Caco-2 (cell line): ENCODE results near the gene LTBP1. TPM values are rescaled to one million over a fixed set of nuclear protein-coding genes. Genes with fewer than 3 reads are reported as not detected.

Experiments used
- Bru-seq: library from RNA; stranded (reverse); fragments of 400-500 nt; gene quantifications from one replicate; lab custom pipeline; 2021; lab: Mats Ljungman, UMichigan
- BruChase-seq, 2 experiments: library from RNA; stranded (reverse); fragments of 400-500 nt; gene quantifications; one replicate each; lab custom pipeline; 2021; lab: Mats Ljungman, UMichigan
- BruUV-seq: library from RNA; stranded (reverse); fragments of 400-500 nt; replicated peaks from 2 replicates; lab custom pipeline; 2021; lab: Mats Ljungman, UMichigan
- CTCF ChIA-PET: fragments of 300-600 bp; sonication (Branson Sonifier 250); formaldehyde crosslinking; loops from one replicate; lab custom pipeline; 2022; ENCODE audit warnings: antibody characterized with exemption; lab: Charles Lee
- POLR2A ChIA-PET: fragments of 300-600 bp; sonication (Branson Sonifier 250); formaldehyde crosslinking; loops from one replicate; lab custom pipeline; 2022; ENCODE audit warnings: antibody characterized with exemption; lab: Charles Lee
- DNase-seq, 2 experiments: peaks; one replicate each; pipeline versions ENCODE4 v3.0.0 to v3.0.0-alpha.2; 2020 to 2022
- H3K27me3 ChIP-seq: replicated peaks from 2 replicates; pipeline ENCODE4 v1.6.0; 2011; ENCODE audit warnings: low read length; ENCODE audit not compliant: control insufficient read depth, insufficient read depth
- H3K36me3 ChIP-seq: 2 replicates; pipeline ENCODE4 v1.5.1; 2011; ENCODE audit warnings: low read length; ENCODE audit not compliant: control insufficient read depth, insufficient read depth
- H3K4me1 ChIP-seq: fragments of 250-450 bp; sonication (Bioruptor Pico); 2 replicates; pipeline ENCODE4 v1.5.1; 2020; ENCODE audit warnings: mild to moderate bottlenecking
- H3K4me3 ChIP-seq: 2 replicates; pipeline ENCODE4 v1.5.1; 2011; ENCODE audit warnings: low read depth, mild to moderate bottlenecking, control low read depth, low read length
- H3K9me3 ChIP-seq: fragments of 250-450 bp; sonication (Bioruptor Pico); 2 replicates; pipeline ENCODE4 v1.5.1; 2020; ENCODE audit warnings: mild to moderate bottlenecking, moderate library complexity
- H3K27ac Mint-ChIP-seq: one replicate; pipeline ENCODE4 v1.8.0; 2022; ENCODE audit warnings: mixed read lengths; ENCODE audit not compliant: unreplicated experiment
- H3K27me3 Mint-ChIP-seq: one replicate; pipeline ENCODE4 v1.8.0; 2022; ENCODE audit warnings: mixed read lengths; ENCODE audit not compliant: insufficient read depth, unreplicated experiment
- H3K36me3 Mint-ChIP-seq: one replicate; pipeline ENCODE4 v1.8.0; 2022; ENCODE audit warnings: mild to moderate bottlenecking, mixed read lengths; ENCODE audit not compliant: insufficient read depth, unreplicated experiment
- H3K4me1 Mint-ChIP-seq: one replicate; pipeline ENCODE4 v1.8.0; 2022; ENCODE audit warnings: low read depth, mixed read lengths; ENCODE audit not compliant: unreplicated experiment
- H3K4me3 Mint-ChIP-seq: one replicate; pipeline ENCODE4 v1.8.0; 2022; ENCODE audit warnings: mild to moderate bottlenecking, moderate library complexity, mixed read lengths; ENCODE audit not compliant: unreplicated experiment
- H3K9me3 Mint-ChIP-seq: one replicate; pipeline ENCODE4 v1.8.0; 2022; ENCODE audit warnings: mixed read lengths; ENCODE audit not compliant: unreplicated experiment
- intact Hi-C: fragments of 100-400 bp; cut with micrococcal nuclease; formaldehyde crosslinking; loops from one replicate; pipeline ENCODE4 v1.10.0; 2022; ENCODE audit not compliant: unreplicated experiment
- long read RNA-seq: library from polyadenylated mRNA; stranded (forward); transcript quantifications from one replicate; pipeline ENCODE4 v2.0.0, GENCODE V29; 2022
- total RNA-seq: library from RNA; stranded (reverse); gene quantifications from 2 replicates; pipeline ENCODE4 v1.2.3, GENCODE V29; 2022
- TF ChIP-seq, protein P1 (sequence below), 2 experiments: fragments of 200-600 bp in 1 of 2; IDR thresholded peaks; 1 replicate in 1 of 2; 2 replicates in 1 of 2; pipeline versions ENCODE4 v1.5.1 to v1.8.0; 2011 to 2022; ENCODE audit warnings: antibody characterized with exemption in 1 of 2, control low read depth in 1 of 2, inconsistent platforms in 1 of 2, low read depth in 1 of 2, low read length in 1 of 2, mild to moderate bottlenecking in 1 of 2, moderate library complexity in 1 of 2; ENCODE audit not compliant: insufficient read depth in 1 of 2, severe bottlenecking in 1 of 2, unreplicated experiment in 1 of 2

Gene LTBP1
- total RNA-seq: 64.2 and 64.9 TPM in 2 replicates
- Bru-seq, nascent RNA: percentile 69 among the genes with signal in this experiment
- percentile 63 among the genes with signal in this experiment for BruChase-seq, experiment 1, labeled RNA remaining after a 2-hour chase
- percentile 65 among the genes with signal in this experiment for BruChase-seq, experiment 2, labeled RNA remaining after a 6-hour chase
- long read RNA-seq, full-length matches to known transcripts: 1 of 27 reads
- long read RNA-seq, partial matches to known transcripts: 11 of 27 reads
- long read RNA-seq, other reads (novel, unspliced or antisense): 15 of 27 reads

DNA sequence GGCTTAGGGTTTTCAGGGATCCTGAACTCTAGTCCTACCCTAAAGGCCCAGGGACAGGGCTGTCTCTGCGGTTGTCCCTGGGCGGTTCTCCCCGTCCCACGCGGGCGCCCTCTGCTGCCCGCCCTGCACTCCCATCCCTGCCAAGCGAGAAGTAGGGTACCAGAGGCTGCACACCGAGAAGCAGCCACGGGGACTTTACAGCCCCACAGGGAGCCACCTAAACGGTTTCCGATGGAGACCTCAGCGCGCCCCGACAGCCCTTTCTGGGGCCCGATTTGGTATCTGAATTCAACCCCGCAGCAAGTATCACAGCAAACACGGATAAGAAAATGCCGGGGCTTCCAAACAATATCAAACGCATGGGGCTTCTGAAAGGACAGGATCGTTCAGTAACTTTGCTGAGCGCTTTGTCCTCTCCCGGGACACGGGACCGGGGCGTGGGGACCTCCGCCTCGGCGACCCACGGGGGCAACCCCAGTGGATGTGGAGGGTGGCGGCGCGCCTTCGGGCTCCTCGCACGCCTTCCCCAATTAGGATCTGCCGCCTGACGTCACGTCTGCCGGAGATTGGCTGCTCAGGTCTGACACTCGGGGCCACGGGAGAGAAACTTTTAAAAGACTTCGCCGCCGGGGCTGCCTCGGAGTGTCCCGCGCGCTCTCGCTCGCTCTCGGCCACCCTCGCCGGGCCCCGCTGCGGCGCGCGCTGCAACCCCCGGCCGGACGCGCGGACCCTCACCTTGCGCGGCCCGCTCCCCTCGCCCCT lies at the start of gene LTBP1:
LTBP1 (plus strand) TSS at position 640 of the 762 bp plus-strand sequence. CDS start 372 bp downstream, outside the sequence.
- H3K9me3 Mint-ChIP-seq: no peaks in the 10 kb centered on the region
- peak within 1 kb of the TSS; percentile 69 for H3K27ac Mint-ChIP-seq
- BruUV-seq: no TSS peak
- H3K4me1 Mint-ChIP-seq: peaks cover 7% of the 10 kb centered on the region
- Histone ChIP-seq H3K4me1 (peaks cover 8% of the 10 kb centered on the region; the same call in 1 of the 2 replicates), H3K36me3 (no peaks in the 10 kb centered on the region), H3K27me3 (no peaks in the 10 kb centered on the region), H3K9me3 (no peaks in the 10 kb centered on the region), H3K4me3 (peak within 1 kb of the TSS; percentile 71)
- peaks cover 8% of the 10 kb centered on the region for H3K36me3 Mint-ChIP-seq
- no peaks in the 10 kb centered on the region for H3K27me3 Mint-ChIP-seq
- TF ChIP-seq, protein P1, sequence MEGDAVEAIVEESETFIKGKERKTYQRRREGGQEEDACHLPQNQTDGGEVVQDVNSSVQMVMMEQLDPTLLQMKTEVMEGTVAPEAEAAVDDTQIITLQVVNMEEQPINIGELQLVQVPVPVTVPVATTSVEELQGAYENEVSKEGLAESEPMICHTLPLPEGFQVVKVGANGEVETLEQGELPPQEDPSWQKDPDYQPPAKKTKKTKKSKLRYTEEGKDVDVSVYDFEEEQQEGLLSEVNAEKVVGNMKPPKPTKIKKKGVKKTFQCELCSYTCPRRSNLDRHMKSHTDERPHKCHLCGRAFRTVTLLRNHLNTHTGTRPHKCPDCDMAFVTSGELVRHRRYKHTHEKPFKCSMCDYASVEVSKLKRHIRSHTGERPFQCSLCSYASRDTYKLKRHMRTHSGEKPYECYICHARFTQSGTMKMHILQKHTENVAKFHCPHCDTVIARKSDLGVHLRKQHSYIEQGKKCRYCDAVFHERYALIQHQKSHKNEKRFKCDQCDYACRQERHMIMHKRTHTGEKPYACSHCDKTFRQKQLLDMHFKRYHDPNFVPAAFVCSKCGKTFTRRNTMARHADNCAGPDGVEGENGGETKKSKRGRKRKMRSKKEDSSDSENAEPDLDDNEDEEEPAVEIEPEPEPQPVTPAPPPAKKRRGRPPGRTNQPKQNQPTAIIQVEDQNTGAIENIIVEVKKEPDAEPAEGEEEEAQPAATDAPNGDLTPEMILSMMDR (IDR thresholded peaks at IDR 0.05; ENCODE audit: insufficient read depth in 1 of 2, low read depth in 1 of 2, low read length in 1 of 2, severe bottlenecking in 1 of 2, unreplicated experiment in 1 of 2): peak; percentile 83 to 94
- H3K4me3 Mint-ChIP-seq: peak within 1 kb of the TSS; percentile 79
- ChIA-PET CTCF (interaction anchor here (0.6 kb wide), 1 partner anchor 1210 kb away, joined by 4 read pairs; no protein-coding TSS in a partner anchor), POLR2A (interaction anchor here (0.7 kb wide), 1 partner anchor 69 kb away, joined by 5 read pairs; no protein-coding TSS in a partner anchor)
- peak; percentile 79 to 84 for DNase-seq
- intact Hi-C loops: loop anchor here (1.0 to 10.0 kb wide), 9 partner anchors 68 to 426 kb away; partner anchors contain the start of gene TTC27

DNA sequence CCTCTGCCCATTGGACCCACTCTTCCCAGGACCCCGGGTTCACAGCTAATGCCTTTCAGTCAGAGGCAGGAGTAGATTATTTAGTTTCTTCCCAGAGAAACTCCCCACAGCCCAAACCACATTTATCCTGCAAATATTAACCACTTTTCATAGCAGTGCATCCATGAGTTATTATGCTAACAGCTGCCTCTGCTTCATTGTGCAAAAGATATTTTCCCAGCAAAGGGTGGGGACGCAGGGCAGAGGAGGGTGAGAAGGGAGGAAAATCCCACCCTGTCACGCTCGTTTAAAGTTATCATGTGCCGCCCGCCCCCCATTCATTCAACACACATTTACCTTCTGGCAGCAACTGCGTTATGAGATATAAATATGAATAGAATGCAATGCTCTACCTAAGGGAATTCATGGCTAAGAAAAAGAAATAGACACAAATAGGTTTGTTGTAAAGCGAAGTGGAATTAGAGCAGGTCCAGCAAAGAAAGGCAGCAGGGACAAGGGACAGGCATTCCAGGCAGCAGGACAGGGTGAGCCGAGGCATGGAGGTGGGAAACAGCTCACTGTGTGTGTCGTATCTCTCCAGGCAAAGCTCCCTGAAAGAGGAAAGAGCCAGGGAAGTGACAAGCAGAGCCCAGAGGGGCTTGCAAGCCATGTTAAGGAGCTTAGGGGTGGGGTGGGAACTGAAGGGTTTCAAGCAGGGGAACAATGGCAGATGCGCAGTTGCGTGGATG lies 46.3 kb upstream of the LTBP1 start:
- ChIA-PET POLR2A (no interaction called here), CTCF (no interaction called here)
- no peak overlapping the region for H3K27ac Mint-ChIP-seq
- no peaks in the 10 kb centered on the region for H3K4me1 ChIP-seq
- no TSS peak for BruUV-seq
- H3K4me3 Mint-ChIP-seq: no peak overlapping the region
- H3K4me3 ChIP-seq: no peak overlapping the region
- no peaks in the 10 kb centered on the region for H3K9me3 Mint-ChIP-seq
- H3K36me3 ChIP-seq: no peaks in the 10 kb centered on the region
- TF ChIP-seq, protein P1 (IDR thresholded peaks at IDR 0.05; ENCODE audit: insufficient read depth in 1 of 2, low read depth in 1 of 2, low read length in 1 of 2, severe bottlenecking in 1 of 2, unreplicated experiment in 1 of 2): no peak
- no peaks in the 10 kb centered on the region for H3K9me3 ChIP-seq
- H3K27me3 ChIP-seq: no peaks in the 10 kb centered on the region
- no peaks in the 10 kb centered on the region for H3K4me1 Mint-ChIP-seq
- intact Hi-C loops: no loop called here
- H3K27me3 Mint-ChIP-seq: peaks cover 3% of the 10 kb centered on the region
- no peaks in the 10 kb centered on the region for H3K36me3 Mint-ChIP-seq
- no peak for DNase-seq

GRCh38 chr2:32901313-32901712 lies 45.4 kb upstream of the LTBP1 start:
- Mint-ChIP-seq H3K27me3 (peaks cover 3% of the 10 kb centered on the region), H3K36me3 (no peaks in the 10 kb centered on the region), H3K27ac (no peak overlapping the region), H3K9me3 (no peaks in the 10 kb centered on the region), H3K4me3 (no peak overlapping the region), H3K4me1 (no peaks in the 10 kb centered on the region)
- TF ChIP-seq, protein P1 (IDR thresholded peaks at IDR 0.05; ENCODE audit: insufficient read depth in 1 of 2, low read depth in 1 of 2, low read length in 1 of 2, severe bottlenecking in 1 of 2, unreplicated experiment in 1 of 2): no peak
- Histone ChIP-seq H3K4me3 (no peak overlapping the region), H3K27me3 (no peaks in the 10 kb centered on the region), H3K9me3 (no peaks in the 10 kb centered on the region), H3K36me3 (no peaks in the 10 kb centered on the region), H3K4me1 (no peaks in the 10 kb centered on the region)
- no TSS peak for BruUV-seq
- ChIA-PET CTCF (no interaction called here), POLR2A (no interaction called here)
- DNase-seq: no peak
- intact Hi-C loops: no loop called here
